ENCODE results near the gene NDST4. TPM values are rescaled to one million over a fixed set of nuclear protein-coding genes. Genes with fewer than 3 reads are reported as not detected.

The NDST4 gene
- polyA plus RNA-seq, 1 donor (not counting 4 experiments of a cell fraction or from before 2014, with no cell fraction given): not detected

- Histone ChIP-seq H3K9me3 (ENCODE audit: control insufficient read depth, low read depth, low read length) (no peaks in the 10 kb centered on the region), H3K79me2 (ENCODE audit: control insufficient read depth, insufficient read depth, low read length) (no peaks in the 10 kb centered on the region), H3K4me2 (ENCODE audit: control insufficient read depth, extremely low read depth, insufficient read depth, low read depth, low read length) (no peak overlapping the region), H3K36me3 (ENCODE audit: control insufficient read depth in 2 of 2, extremely low read depth in 1 of 2, insufficient read depth in 2 of 2, low read length in 2 of 2) (no peaks in the 10 kb centered on the region), H4K20me1 (ENCODE audit: control insufficient read depth, extremely low read depth, insufficient read depth, low read length) (no peaks in the 10 kb centered on the region), H3K4me1 (ENCODE audit: control insufficient read depth, extremely low read depth, insufficient read depth, low read length) (no peaks in the 10 kb centered on the region), H3K27ac (ENCODE audit: control insufficient read depth, insufficient read depth, low read length) (no peak overlapping the region), H3K9me1 (ENCODE audit: control insufficient read depth, extremely low read depth, insufficient read depth, low read length) (no peaks in the 10 kb centered on the region), H3K27me3 (ENCODE audit: control insufficient read depth, extremely low read depth, insufficient read depth, low read length) (no peaks in the 10 kb centered on the region), H3K4me3 (ENCODE audit: control insufficient read depth in 2 of 3, extremely low read depth in 1 of 3, insufficient read depth in 2 of 3, low read depth in 1 of 3, low read length in 3 of 3) (no peak overlapping the region), H3K9ac (ENCODE audit: control insufficient read depth, extremely low read depth, insufficient read depth, low read length) (no peak overlapping the region), H2AFZ (ENCODE audit: control insufficient read depth, low read length) (no peak overlapping the region)
- FAIRE-seq: no peak
- no peak for DNase-seq (ENCODE audit: low read depth, low spot score)
- dilution Hi-C loops (cut with MboI; ENCODE audit: extremely low pct_ligation_motif_present, low sequenced_read_pairs): no loop called here
- TF ChIP-seq EZH2 (IDR thresholded peaks at IDR 0.05; ENCODE audit: low read length): no peak
These were observed 8.1 kb upstream of the NDST4 start for GRCh38 chr4:115121351-115122043.

- Histone ChIP-seq H3K4me3 (ENCODE audit: control insufficient read depth in 2 of 3, extremely low read depth in 1 of 3, insufficient read depth in 2 of 3, low read depth in 1 of 3, low read length in 3 of 3) (no peak overlapping the region), H2AFZ (ENCODE audit: control insufficient read depth, low read length) (no peak overlapping the region), H3K27me3 (ENCODE audit: control insufficient read depth, extremely low read depth, insufficient read depth, low read length) (no peaks in the 10 kb centered on the region), H3K36me3 (ENCODE audit: control insufficient read depth in 2 of 2, extremely low read depth in 1 of 2, insufficient read depth in 2 of 2, low read length in 2 of 2) (no peaks in the 10 kb centered on the region), H3K9me3 (ENCODE audit: control insufficient read depth, low read depth, low read length) (no peaks in the 10 kb centered on the region), H3K79me2 (ENCODE audit: control insufficient read depth, insufficient read depth, low read length) (no peaks in the 10 kb centered on the region), H3K9me1 (ENCODE audit: control insufficient read depth, extremely low read depth, insufficient read depth, low read length) (no peaks in the 10 kb centered on the region), H4K20me1 (ENCODE audit: control insufficient read depth, extremely low read depth, insufficient read depth, low read length) (no peaks in the 10 kb centered on the region), H3K9ac (ENCODE audit: control insufficient read depth, extremely low read depth, insufficient read depth, low read length) (no peak overlapping the region), H3K27ac (ENCODE audit: control insufficient read depth, insufficient read depth, low read length) (no peak overlapping the region), H3K4me2 (ENCODE audit: control insufficient read depth, extremely low read depth, insufficient read depth, low read depth, low read length) (no peak overlapping the region), H3K4me1 (ENCODE audit: control insufficient read depth, extremely low read depth, insufficient read depth, low read length) (no peaks in the 10 kb centered on the region)
- FAIRE-seq (no peak), DNase-seq (ENCODE audit: low read depth, low spot score) (no peak)
- dilution Hi-C loops (cut with MboI; ENCODE audit: extremely low pct_ligation_motif_present, low sequenced_read_pairs): no loop called here
- TF ChIP-seq CTCF (optimal IDR thresholded peaks at IDR 0.05 in 1 of 3, IDR thresholded peaks at IDR 0.05 in 1 of 3, conservative IDR thresholded peaks at IDR 0.05 in 1 of 3; ENCODE audit: extremely low read depth in 1 of 3, insufficient read depth in 2 of 3, low read length in 3 of 3): no peak
- no peak for TF ChIP-seq EZH2 (IDR thresholded peaks at IDR 0.05; ENCODE audit: low read length)
These were observed 6.5 kb upstream of the NDST4 start for GRCh38 chr4:115119804-115120352.

All from keratinocyte (primary cell).